ENCODE data around the gene HOXB4.

The HOXB4 gene

GRCh38 chr17:48556576-48557401 is 21.4 kb downstream of the HOXB4 start:
- no peak for DNase-seq

- DNase-seq, result no peak
Observed at GRCh38 chr17:48556229-48556575, 21.9 kb downstream of the HOXB4 start.

GRCh38 chr17:48555258-48556228 is 22.6 kb downstream of the HOXB4 start:
- no peak for DNase-seq

GRCh38 chr17:48554412-48555257 is 23.5 kb downstream of the HOXB4 start:
- no peak for DNase-seq

GRCh38 chr17:48553826-48554225 is 24.3 kb downstream of the HOXB4 start:
- DNase-seq, result no peak

GRCh38 chr17:48553190-48553547 is 25.0 kb downstream of the HOXB4 start:
- DNase-seq, result no peak

GRCh38 chr17:48552466-48553189 is 25.5 kb downstream of the HOXB4 start:
- DNase-seq, result no peak

- DNase-seq, result no peak
Observed at GRCh38 chr17:48551596-48552465, 26.3 kb downstream of the HOXB4 start.

- DNase-seq, result no peak
Observed at GRCh38 chr17:48551214-48551555, 27.0 kb downstream of the HOXB4 start.

- DNase-seq, result no peak
Observed at GRCh38 chr17:48550502-48551213, 27.5 kb downstream of the HOXB4 start.

GRCh38 chr17:48549914-48550501 is 28.1 kb downstream of the HOXB4 start:
- no peak for DNase-seq

GRCh38 chr17:48549281-48549630 is 28.9 kb downstream of the HOXB4 start:
- DNase-seq, result no peak

GRCh38 chr17:48548523-48549280 is 29.4 kb downstream of the HOXB4 start:
- DNase-seq, result no peak

GRCh38 chr17:48547808-48548522 is 30.2 kb downstream of the HOXB4 start:
- peak; percentile 24 for DNase-seq

- no peak for DNase-seq
Observed at GRCh38 chr17:48546924-48547807, 31.0 kb downstream of the HOXB4 start.

- DNase-seq, result no peak
Observed at GRCh38 chr17:48546137-48546923, 31.8 kb downstream of the HOXB4 start.

- no peak for DNase-seq
Observed at GRCh38 chr17:48545539-48545938, 32.6 kb downstream of the HOXB4 start.
